HG03442 (cell line): ENCODE data around the gene ARID3A.
A peak's percentile ranks its signal among the peaks of the same experiment; 100 is the strongest.

ENCODE experiments used
- ATAC-seq: cut with Tn5 transposase; IDR thresholded peaks from one replicate; pipeline ENCODE4 v1.9.1; 2021; ENCODE audit warnings: mild to moderate bottlenecking, moderate library complexity; ENCODE audit not compliant: unreplicated experiment

The ARID3A gene

DNA sequence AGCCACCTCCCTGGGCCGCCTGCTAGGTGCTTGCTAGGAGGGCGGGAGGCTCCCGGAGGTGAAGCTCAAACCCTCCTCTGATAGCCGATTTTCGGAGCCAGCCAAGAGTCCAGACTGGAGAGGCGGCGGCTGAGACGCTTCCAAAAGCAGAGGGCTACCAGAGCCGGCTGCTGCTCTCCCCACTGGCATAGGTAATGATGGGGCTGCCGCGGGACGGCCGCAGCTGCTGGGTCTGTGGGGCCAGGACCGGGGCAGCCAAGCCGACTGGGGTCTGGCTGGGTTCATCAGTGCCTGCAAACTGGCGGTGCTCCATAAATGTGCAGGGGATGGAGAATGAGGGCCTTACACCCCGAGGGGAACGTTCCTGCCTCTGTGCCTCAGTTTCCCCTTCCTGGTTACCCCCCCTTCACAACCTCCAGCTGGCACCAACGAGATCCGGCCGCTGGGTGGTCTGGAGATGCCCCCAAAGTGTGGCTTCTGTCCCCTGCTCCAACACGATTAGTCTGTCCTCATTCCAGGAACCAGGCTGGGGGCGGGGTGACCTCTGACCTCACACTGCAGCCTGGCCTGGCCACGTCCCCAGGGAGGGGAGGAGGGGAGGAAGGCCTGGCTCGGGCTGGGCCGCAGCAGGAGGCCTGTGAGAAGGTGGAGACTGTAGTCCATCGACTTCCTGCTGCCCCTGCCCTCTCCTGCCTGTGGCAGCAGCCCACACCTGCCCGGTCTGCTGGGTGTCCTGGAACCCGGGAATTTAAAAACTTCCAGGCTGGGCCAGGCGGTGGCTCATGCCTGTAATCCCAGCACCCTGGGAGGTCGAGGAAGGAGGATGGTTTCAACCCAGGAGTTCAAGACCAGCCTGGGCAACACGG lies 54.5 kb downstream of the ARID3A start:
- ATAC-seq, result no peak

DNA sequence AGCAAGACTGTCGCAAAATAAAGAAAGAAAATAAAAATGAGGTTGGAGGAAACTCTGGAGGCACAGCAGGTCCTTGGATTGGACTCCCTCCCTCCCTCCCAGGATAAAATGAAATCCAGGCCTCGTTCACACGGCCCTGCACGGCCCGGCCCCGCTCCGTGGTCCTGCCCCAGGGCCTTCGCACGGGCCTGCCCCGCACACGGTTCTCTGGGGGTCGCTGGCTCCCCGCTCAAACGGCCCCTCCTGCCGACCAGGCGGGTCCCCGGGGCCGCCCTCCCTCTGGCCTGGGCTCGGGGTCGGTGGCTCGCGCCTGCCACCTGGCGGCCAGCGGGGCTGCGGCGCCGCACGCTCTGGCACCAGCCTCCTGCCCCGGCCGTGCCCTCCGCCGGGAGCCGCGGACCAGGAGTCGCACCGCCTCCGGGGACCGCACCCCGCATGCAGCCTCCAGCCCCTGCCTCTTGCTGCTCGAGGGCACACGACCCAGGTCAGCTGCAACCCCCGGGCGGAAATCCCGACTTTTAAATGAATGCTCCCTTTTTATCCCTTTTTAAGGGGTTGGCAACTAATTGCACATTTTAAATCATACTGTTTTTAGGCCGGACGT lies 56.8 kb downstream of the ARID3A start:
- peak; percentile 40 for ATAC-seq

DNA sequence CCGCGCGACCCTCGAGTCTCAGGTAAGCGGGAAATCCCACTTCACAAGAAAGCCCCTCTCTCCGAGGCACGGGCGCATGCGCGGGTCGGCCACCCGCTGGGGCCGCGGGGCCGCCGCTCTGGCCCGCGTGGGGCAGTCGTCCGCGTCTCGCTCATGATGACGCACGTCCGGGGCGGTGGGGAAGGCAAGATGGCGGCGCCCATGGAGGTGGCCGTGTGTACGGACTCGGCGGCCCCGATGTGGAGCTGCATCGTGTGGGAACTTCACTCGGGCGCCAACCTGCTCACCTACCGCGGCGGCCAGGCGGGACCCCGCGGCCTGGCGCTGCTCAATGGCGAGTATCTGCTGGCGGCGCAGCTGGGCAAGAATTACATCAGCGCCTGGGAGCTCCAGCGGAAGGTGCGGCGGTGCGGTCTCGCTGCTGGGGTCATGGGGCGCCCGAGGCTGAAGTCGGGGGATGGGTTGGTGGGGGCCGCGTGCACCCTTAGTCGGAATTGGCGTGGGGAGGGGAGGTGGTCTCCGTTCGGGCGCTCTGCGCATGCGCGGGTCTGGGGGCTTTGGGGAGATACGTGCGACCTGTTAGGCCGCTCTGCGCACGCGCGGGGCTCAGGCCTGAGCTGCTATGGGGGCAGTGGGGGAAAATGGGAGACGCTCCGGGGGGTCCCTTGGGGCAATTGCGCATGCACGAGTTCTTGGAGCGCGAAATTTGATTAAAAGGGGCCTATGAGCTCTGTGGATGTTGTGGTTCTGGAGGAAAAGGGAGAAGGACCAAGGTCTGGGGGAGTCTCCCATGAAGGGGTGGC lies 58.5 kb downstream of the ARID3A start, which contains the start of gene WDR18:
Gene WDR18 (plus strand): TSS at position 181 of the 803 bp plus-strand sequence. CDS start 9 bp downstream, at position 190.
- peak; percentile 73 for ATAC-seq

DNA sequence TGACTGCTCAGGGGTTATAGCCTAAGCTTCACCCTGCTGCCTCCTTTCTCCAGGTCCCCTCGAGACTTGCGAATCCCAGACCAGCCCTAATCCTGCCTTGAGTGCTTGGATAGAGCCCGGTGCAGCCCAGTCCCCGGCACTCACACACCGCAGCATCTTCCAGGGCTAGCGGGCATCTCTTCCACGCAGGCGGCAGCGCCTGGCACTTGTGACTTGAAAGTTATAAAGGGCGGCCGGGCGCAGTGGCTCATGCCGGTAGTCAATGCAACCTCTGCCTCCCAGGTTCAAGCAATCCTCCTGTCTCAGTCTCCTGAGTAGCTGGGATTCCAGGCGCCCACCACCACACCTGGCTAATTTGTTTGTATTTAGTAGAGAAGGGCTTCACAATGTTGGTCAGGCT lies 60.2 kb downstream of the ARID3A start:
- no peak for ATAC-seq

DNA sequence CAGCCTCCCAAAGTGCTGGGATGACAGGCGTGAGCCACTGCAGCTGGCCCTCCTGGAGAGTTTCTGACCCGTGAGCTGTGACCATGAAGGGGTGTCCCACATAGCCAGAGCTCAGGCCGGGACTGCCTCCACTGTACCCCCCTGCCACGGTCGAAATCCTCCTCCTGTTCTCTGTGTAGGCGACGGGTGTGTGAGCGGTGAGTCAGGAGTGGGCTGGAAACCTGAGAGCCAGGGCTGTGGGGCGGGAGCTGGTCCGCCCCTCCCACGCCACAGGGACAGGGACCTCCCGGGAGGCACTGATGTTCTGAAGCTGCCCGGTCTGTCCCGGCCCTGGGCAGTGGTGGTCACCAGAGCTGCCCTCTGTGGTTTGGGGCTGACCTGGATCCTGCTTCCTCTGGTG lies 62.2 kb downstream of the ARID3A start:
- ATAC-seq, result no peak

DNA sequence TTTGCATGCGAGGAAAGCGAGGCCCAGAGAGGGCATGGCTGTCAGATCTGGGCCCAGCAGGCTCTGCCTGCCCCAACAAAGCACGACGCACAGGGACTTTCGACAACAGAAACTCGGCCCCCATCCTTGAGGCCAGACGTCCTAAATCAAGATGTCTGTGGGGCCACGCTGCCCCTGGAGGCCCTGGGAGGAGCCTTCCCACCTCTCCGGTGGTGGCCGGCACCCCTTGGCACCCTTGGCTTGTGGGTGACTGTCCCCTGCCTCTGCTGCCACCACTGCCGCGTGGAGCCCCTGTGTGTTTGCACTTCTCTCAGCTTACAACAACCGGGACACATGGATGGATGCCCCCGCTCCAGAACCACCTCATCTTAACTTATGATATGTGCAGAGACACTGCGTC lies 62.7 kb downstream of the ARID3A start:
- no peak for ATAC-seq

DNA sequence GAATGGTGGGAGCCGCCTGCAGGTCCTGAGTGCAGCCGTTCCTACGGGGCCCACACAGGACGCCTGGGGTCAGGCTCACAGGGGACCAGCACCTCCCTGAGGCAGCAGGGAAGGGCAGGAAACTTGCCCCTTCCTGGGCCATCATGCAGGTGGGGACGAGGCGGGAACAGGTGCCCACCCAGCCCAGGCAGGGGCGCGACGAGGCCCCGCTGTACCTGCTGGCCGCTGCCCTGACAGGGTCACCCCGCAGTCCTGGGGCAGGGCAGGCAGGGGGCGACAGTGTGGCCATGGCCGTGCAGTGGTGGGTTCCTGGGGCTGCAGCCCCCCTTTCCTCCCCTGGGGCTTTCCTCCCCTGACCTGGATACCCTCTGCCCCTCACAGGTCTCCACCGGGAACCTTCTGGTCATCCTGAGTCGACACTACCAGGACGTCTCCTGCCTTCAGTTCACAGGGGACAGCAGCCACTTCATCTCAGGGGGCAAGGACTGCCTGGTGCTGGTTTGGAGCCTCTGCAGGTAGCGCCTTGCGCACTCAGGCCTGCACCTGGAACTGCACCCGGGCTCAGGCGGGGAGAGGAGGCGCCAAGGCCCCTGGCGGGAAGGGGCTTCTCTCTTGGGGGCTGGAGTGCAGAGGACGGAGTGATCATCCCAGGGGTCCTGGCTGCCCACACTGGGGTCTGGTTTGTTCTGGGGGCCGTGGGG lies 63.7 kb downstream of the ARID3A start:
- ATAC-seq, result no peak

DNA sequence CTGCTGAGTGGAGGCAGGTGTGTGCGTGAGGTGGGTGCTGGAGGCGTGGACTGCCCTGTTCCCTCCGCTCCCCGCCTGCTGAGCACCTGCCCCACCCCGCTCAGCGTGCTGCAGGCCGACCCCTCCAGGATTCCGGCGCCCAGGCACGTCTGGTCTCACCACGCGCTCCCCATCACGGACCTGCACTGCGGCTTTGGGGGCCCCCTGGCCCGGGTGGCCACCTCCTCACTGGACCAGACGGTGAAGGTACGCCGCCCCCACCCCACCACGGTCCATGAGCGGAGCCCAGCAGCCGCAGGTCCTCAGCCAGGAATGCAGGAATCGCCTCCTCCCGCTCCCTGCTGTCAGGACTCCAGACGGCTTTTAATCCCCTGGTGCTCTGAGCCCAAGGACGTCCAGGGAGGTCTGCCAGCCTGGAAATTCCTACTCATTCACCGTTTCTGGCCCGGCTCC lies 64.3 kb downstream of the ARID3A start:
- ATAC-seq, result no peak

DNA sequence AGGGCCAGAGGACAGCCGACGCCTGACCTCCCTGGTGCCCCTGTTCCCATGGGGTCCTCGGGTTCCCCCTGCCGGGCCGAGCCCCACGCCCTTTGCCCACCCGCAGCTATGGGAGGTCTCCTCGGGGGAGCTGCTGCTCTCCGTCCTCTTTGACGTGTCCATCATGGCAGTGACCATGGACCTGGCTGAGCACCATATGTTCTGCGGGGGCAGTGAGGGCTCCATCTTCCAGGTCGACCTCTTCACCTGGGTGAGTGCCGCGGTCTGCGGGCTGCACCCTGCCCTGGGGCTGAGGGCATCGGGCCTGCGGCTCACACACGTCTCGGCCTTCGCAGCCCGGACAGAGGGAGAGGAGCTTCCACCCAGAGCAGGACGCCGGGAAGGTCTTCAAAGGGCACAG lies 64.9 kb downstream of the ARID3A start:
- no peak for ATAC-seq

DNA sequence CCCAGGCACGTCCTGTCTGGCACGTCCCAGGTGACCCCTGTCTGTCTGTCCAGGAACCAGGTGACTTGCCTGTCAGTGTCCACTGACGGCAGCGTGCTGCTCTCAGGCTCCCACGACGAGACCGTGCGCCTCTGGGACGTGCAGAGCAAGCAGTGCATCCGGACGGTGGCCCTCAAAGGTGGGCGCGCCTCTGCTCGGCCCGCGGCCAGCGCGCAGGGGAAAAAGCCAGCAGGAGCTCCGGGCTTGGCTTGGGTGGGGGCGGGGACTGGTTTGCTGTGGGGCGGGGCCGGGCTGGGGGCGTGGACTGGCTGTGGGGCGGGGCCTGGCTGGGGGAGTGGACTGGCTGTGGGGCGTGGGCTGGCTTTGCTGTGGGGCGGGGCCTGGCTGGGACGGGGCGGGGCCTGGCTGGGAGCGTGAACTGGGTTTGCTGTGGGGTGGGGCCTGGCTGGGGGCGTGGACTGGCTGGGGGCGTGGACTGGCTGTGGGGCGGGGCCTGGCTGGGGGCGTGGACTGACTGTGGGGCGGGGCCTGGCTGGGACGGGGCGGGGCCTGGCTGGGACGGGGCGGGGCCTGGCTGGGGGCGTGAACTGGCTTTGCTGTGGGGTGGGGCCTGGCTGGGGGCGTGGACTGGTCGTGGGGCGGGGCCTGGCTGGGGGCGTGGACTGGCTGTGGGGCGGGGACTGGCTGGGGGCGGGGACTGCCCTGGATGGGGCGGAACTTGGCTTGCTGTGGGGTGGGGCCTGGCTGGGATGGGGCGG lies 65.5 kb downstream of the ARID3A start:
- ATAC-seq, result no peak

DNA sequence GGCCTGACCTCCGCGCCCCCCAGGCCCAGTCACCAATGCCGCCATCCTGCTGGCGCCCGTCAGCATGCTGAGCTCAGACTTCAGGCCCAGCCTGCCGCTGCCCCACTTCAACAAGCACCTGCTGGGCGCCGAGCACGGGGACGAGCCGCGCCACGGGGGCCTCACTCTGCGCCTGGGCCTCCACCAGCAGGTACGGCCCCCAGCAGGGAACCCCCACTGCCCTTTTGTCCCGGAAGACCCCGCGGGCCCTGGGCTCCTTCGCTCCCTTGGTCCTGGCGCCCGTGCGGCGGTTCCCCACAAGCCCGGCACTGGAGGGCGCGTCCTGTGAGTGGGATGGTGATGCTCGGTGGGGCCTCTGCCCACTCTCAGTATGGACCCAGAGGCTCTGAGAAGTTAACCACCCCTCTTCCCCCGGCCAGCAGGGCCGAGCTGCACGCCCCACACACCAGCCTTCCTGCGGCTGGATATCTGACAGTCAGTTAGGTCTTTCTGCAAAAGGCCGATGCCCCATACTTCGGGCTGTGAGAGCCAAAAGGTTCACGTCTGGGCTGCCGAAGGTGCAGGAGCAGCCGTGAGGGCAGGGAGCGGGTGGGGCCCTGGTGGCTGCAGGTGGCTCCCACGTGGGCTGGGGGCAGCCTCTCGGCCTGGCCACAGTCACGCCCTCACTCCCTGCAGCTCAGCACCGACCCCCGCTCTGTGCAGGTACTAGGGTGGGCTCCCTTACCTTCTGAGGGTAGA lies 66.3 kb downstream of the ARID3A start:
- no peak for ATAC-seq

DNA sequence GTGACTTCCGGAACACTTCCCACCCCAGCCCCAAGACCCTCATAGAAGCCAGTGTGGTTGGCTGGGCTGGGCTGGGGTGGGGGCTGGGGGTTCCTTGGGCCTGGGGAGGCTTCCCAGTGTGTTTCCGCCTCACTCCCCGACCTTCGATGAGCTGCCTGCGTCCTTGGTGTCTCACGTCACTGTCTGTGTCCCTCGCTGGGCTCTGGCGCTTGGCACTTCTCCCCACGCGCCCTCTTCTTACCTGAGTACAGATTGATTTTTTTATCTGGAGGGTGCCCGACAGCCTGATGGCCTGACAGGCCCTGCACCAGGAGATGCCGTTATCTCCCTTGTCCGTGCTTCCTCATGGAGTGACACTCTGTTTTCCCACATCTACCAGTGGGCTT lies 66.8 kb downstream of the ARID3A start:
- no peak for ATAC-seq

DNA sequence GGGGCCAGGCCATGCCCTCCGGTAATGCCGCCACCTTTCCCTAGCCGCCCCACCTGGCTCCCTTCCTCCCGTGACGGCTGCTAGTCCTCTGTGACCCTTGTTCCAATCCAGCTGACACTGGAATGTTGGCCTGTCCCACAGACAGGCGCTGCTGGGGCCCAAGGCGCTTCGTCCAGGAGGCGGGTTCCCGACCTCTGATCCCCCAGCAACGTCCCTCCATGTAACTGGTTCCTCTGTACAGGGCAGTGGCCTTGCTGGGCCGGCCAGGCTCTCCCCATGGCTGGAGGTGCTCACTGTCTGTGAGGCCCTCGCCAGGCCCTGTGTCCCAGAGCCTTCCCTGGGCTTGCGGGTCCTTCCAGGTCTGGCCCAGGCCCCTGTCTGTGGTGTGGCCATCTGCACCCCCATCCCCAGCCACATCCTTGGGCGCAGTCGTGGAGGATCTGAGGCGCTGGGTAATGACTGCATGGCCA lies 67.6 kb downstream of the ARID3A start:
- ATAC-seq, result no peak

DNA sequence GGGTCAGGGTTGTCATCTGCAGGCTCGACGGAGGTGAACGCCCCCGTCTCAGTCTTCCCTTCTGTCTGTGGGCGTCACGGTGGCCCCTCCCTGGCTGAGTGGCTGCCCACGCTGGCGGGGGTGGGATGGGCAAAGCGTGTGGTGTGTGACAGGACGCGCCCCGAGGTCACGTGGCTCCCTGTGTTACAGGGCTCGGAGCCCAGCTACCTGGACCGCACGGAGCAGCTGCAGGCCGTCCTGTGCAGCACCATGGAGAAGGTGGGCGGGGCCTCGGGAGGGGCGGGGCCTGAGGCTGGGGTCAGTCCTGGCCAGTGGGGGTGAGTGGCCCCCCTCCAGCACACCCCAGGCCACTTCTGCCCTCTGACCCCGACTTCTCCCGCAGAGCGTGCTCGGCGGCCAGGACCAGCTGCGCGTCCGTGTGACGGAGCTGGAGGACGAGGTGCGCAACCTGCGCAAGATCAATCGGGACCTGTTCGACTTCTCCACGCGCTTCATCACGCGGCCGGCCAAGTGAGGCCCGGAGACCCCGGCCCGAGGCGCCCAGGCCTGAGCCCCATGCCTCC lies 68.1 kb downstream of the ARID3A start:
- ATAC-seq, result no peak

DNA sequence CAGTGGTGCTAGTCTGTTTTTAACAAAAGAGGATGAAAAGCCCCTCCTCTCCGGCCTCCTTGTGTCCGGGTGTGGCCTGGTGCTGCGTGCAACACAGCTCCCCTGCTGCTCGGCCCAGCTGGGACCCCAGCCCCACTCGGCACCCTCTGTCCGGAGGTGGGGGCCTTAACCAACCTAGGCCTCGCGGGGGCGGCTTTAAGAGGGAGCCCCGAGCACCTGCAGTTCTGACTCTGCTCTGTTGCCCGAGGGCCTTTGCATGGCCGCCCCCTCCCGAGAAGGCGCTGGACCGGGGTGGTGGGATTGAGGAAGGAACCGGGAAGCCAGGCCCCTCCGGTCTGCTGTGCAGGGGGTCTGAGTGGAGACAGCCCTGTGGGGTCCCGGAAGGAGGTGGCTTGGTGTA lies 68.7 kb downstream of the ARID3A start:
- ATAC-seq, result no peak

DNA sequence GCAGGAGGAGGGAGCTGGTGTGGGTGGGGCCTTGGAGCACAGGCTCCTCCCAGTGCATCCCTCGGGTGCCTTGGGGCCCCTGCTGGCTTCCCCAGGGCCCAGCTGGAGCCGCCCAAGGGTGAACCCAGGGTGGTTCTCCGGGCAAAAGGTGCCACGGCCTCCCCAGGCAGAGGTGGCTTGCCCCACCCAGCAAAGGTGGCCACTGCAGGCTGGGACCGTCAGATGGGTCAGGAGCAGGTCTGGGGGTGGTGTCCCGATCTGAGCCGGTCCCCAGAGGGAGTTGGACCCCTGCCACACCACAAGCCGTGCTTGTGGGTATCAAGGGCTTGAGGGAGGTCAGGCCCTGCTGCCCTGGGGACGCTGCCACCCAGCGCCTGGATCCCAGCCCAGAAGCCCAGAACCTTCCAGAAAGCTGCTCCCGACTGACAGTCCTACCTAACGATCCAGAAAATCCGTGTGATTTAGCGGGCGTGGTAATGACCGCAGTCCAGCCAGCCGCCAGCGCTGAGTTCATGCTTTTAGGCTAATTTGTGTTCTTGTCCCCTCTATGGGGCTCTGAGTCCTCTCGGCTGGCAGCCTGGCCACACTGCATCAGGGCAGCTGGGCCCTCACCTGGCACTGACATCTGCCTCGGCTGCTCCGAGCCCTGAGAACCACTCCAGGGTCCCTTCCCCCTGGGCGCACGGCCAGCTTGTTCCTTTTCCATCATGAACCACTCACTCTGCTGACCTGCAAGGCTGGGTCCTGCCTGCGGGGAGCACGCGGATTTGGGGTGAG lies 69.4 kb downstream of the ARID3A start:
- no peak for ATAC-seq

DNA sequence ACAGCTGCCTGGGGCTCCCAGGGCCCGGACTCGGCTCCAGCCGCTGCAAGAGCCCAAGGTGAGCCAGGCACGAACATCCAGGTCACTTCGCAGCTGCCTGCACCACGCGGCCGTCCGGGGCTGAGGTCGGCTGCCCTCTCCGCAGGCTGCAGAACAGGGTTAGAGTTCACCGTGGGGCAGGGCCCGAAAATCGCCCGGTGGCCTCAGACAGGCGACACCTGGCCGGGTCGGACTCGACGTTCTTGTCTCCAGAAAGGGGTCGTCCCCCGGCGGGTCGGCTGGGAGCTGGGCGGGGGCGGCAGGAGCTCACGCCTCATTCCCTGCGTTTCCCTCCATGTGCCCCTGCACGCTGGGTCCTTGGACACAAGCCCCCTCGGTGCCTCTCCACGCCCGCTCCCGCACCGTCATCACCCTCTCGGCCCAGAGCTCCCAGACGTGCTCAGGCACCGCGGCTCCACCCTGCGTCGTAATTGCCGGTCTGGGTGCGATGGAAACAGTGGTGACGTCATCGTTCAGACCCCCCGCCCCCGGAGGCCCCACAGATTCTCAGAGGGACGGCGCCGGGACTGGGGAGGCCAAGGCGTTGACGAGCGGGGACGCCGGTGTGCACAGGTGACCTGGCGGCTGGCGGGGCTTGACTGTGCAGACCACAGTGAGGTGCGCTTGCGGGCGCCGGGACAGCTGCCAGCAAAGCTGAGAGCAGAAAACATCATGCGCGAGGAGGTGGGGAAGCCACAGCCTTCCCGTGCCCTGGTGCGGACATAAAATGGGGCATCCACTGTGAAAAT lies 70.4 kb downstream of the ARID3A start:
- ATAC-seq, result no peak

DNA sequence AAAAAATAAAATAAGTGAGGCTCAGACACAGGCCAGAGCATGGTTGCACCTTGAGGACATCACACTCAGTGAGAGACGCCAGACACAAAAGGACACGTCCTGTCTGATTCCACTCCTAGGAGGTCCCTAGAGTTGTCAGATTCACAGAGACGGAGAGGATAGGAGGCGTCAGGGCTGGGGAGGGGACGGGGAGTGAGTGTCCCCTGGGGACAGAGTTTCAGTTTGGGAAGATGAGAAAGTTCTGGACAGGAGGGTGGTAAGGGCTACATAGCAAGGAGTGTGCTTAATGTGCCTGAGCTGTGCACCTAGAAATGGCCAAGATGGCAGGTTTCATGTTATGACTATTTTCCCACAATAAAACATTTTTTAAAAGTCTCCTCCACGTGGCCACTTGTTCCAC lies 72.2 kb downstream of the ARID3A start:
- no peak for ATAC-seq
